Smooth muscle cell of the pulmonary artery (primary cell): ENCODE measurements around the gene DRG1. TPM values are rescaled to one million over a fixed set of nuclear protein-coding genes. Genes with fewer than 3 reads are reported as not detected.

ENCODE experiments used
- total RNA-seq: library from RNA; depleted of rRNA; stranded (reverse); fragments of >200 nt; gene quantifications from 2 replicates; pipeline ENCODE4 v1.2.3, GENCODE V29; 2014

DRG1 gene
- 50.0 and 52.5 TPM in 2 replicates for total RNA-seq

DNA sequence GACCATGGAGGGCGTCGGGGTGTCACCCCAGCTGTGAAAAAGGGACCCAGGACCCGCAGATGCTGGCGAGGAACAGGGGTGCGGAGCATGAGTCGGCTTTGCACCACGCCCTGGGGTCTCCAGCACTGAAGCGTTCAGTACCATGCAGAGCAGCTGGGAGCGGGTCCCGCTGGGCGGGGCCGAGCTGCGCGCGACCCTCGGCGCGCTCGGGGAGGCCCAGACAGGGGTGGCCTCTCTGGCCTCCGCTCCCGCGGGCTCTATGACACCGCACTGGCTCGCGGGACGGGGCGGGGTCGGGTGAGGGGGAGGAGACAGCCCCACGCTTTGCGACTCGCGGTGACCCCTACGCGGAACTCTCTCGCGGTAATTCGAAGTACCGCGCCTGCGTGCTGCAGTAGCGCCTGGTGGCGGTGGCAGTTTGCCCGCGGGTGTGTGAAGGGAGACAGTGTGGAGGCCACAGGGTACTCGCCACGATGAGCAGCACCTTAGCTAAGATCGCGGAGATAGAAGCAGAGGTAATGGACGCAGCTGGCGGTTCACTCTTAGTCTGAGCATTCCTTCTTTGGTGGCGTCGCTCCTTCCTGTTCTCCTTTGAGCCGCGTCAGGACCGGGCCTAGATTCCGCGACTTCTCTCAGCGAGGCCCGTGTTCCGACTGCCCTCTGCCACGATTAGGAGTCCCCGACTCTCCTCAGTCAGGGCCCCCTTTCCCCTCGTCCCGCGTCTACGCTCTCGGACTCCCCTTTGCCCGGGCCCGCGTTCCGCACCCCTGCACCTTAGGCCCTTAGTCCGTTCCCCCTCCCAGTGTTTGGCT lies at the start of gene DRG1:
Gene DRG1, plus strand, starts transcription at position 394 of the 812 bp plus-strand sequence. Its CDS starts 80 bp downstream, at position 474.

Other genes with a start within 250 kb of the DRG1 start
- gene RNF185, start 239.4 kb upstream of the DRG1 start, total RNA-seq, result 42.2 and 45.2 TPM in 2 replicates
- gene LIMK2, start 187.3 kb upstream of the DRG1 start, total RNA-seq, result 22.8 and 125 TPM in 2 replicates
- gene PIK3IP1, start 107.1 kb upstream of the DRG1 start, total RNA-seq, result 28.9 and 29.4 TPM in 2 replicates
- gene PATZ1, start 53.3 kb upstream of the DRG1 start, total RNA-seq, result 14.6 and 15.7 TPM in 2 replicates
- 8.5 and 14.6 TPM in 2 replicates for gene EIF4ENIF1, start 90.2 kb downstream of the DRG1 start, total RNA-seq
- gene SFI1, start 96.9 kb downstream of the DRG1 start, total RNA-seq, result 16.9 and 21.6 TPM in 2 replicates